Bronchial epithelial cell (primary cell): Measurements from ENCODE around the gene CAMTA1. TPM values are rescaled to one million over a fixed set of nuclear protein-coding genes. Genes with fewer than 3 reads are reported as not detected.

Experiments used
- DNase-seq: peaks from one replicate; pipeline ENCODE4 v3.0.0-alpha.2; 2010; ENCODE audit warnings: low read depth
- FAIRE-seq: peaks from 2 replicates; lab custom pipeline; 2011; peaks lifted over from hg19 to GRCh38; lab: Jason Lieb, UNC
- H3K27me3 ChIP-seq: 2 replicates; pipeline ENCODE4 v1.5.1; 2011; ENCODE audit warnings: low read length; ENCODE audit not compliant: control insufficient read depth, insufficient read depth
- H3K36me3 ChIP-seq: 2 replicates; pipeline ENCODE4 v1.5.1; 2011; ENCODE audit warnings: low read length; ENCODE audit not compliant: control insufficient read depth, insufficient read depth
- H3K4me3 ChIP-seq: 2 replicates; pipeline ENCODE4 v1.5.1; 2011; ENCODE audit warnings: mild to moderate bottlenecking, low read depth, low read length, control low read depth
- CTCF ChIP-seq: IDR thresholded peaks from 2 replicates; pipeline ENCODE4 v1.5.1; 2011; ENCODE audit warnings: mild to moderate bottlenecking, moderate library complexity, low read length, control low read depth, inconsistent platforms; ENCODE audit not compliant: insufficient read depth, severe bottlenecking
- total RNA-seq: library from RNA; depleted of rRNA; stranded (reverse); fragments of >200 nt; gene quantifications from 2 replicates; pipeline ENCODE4 v1.2.1, GENCODE V29; 2014

The CAMTA1 gene
- total RNA-seq, 1 donor from 2014 or later = 68.2 TPM

- no peaks in the 10 kb centered on the region for H3K36me3 ChIP-seq
- no peak for DNase-seq
- no peak overlapping the region for H3K4me3 ChIP-seq
- H3K27me3 ChIP-seq = peaks cover 4% of the 10 kb centered on the region
- FAIRE-seq = no peak
- TF ChIP-seq CTCF = no peak
Observed at GRCh38 chr1:7432102-7432899, 647.0 kb downstream of the CAMTA1 start.

- no peak for FAIRE-seq
- no peak overlapping the region for H3K4me3 ChIP-seq
- no peaks in the 10 kb centered on the region for H3K36me3 ChIP-seq
- H3K27me3 ChIP-seq = peaks cover 4% of the 10 kb centered on the region
- DNase-seq = no peak
- no peak for TF ChIP-seq CTCF
Observed at GRCh38 chr1:7432900-7433380, 647.7 kb downstream of the CAMTA1 start.

- peaks cover 5% of the 10 kb centered on the region for H3K27me3 ChIP-seq
- FAIRE-seq (no peak), DNase-seq (no peak)
- no peaks in the 10 kb centered on the region for H3K36me3 ChIP-seq
- H3K4me3 ChIP-seq = no peak overlapping the region
- TF ChIP-seq CTCF = no peak
Observed at GRCh38 chr1:7434566-7434965, 649.3 kb downstream of the CAMTA1 start.

GRCh38 chr1:7435276-7436055 is 650.2 kb downstream of the CAMTA1 start:
- Histone ChIP-seq H3K4me3 (no peak overlapping the region), H3K27me3 (peaks cover 5% of the 10 kb centered on the region), H3K36me3 (no peaks in the 10 kb centered on the region)
- no peak for TF ChIP-seq CTCF
- FAIRE-seq (no peak), DNase-seq (no peak)

GRCh38 chr1:7436056-7437005 is 651.1 kb downstream of the CAMTA1 start:
- Histone ChIP-seq H3K4me3 (no peak overlapping the region), H3K27me3 (peaks cover 5% of the 10 kb centered on the region), H3K36me3 (no peaks in the 10 kb centered on the region)
- FAIRE-seq (no peak), DNase-seq (no peak)
- no peak for TF ChIP-seq CTCF
